Measurements from ENCODE around the gene SLC35B1. TPM values are rescaled to one million over a fixed set of nuclear protein-coding genes. Genes with fewer than 3 reads are reported as not detected.

SLC35B1 gene
- total RNA-seq, 4 donors from 2014 or later: 30.6 to 47.8 (median 43.3) TPM

- TF ChIP-seq CTCF (IDR thresholded peaks at IDR 0.05): no peak
Measured at GRCh38 chr17:49715216-49715615, 7.5 kb upstream of the SLC35B1 start.

GRCh38 chr17:49708515-49709183 lies 885 bp upstream of the SLC35B1 start:
- no peak for DNase-seq (ENCODE audit: low spot score)
- TF ChIP-seq CTCF (IDR thresholded peaks at IDR 0.05): no peak
- ATAC-seq (ENCODE audit: low FRiP score): peak; percentile 42

More at GRCh38 chr17:49715216-49715615, 7.5 kb upstream of the SLC35B1 start:
- ATAC-seq (ENCODE audit: low FRiP score) (no peak), DNase-seq (ENCODE audit: low spot score) (no peak)

GRCh38 chr17:49707246-49707607 lies 537 bp downstream of the SLC35B1 start:
- ATAC-seq (ENCODE audit: low FRiP score) (no peak), DNase-seq (ENCODE audit: low spot score) (no peak)
- TF ChIP-seq CTCF (IDR thresholded peaks at IDR 0.05): no peak

- DNase-seq (ENCODE audit: low spot score) (no peak), ATAC-seq (ENCODE audit: low FRiP score) (no peak)
- no peak for TF ChIP-seq CTCF (IDR thresholded peaks at IDR 0.05)
Measured at GRCh38 chr17:49705254-49705653, 2.5 kb downstream of the SLC35B1 start.

GRCh38 chr17:49703557-49704277 lies 4.0 kb downstream of the SLC35B1 start:
- DNase-seq (ENCODE audit: low spot score): no peak
- ATAC-seq (ENCODE audit: low FRiP score): no peak
- no peak for TF ChIP-seq CTCF (IDR thresholded peaks at IDR 0.05)

GRCh38 chr17:49700960-49701359 lies 6.8 kb downstream of the SLC35B1 start:
- TF ChIP-seq CTCF (IDR thresholded peaks at IDR 0.05): no peak
- no peak for ATAC-seq (ENCODE audit: low FRiP score)

More at GRCh38 chr17:49700960-49701359, 6.8 kb downstream of the SLC35B1 start:
- no peak for DNase-seq (ENCODE audit: low spot score)
